ENCODE measurements around the gene MTREX. TPM values are rescaled to one million over a fixed set of nuclear protein-coding genes. Genes with fewer than 3 reads are reported as not detected.

Gene MTREX
- total and polyA plus RNA-seq, 12 donors, result 22.8 to 87.5 (median 58.9) TPM

DNA sequence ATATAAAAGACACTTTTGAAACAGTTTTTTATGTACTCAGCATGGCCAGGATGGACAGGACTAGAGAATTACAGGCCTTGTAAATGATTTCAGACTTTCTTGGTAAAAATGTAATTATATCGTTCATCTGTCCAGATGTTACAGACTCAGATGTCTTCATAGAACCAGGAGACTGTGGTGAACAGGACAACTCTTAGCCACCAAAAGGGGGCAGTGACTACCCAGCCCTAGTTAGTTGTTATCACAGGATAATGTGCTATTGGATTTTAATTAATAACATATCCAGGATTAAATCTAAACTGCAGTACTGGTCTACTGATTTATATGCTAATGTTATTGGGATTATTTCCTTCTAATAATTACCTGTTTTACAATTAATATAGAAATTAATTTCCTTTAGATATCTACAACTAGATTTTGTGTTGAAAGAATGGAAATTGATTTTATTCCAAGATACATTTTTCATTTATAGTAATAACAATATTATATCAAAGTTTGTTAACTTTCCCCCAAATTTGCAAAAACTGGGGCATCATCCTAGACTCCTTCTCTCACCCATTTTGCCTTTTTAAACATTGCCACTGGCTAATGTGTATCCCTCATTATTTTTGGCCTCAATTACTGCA lies 99.4 kb downstream of the MTREX start:
- 33 to 64% (median 41%) methylated on average over 1 of the region's 1 CpG for WGBS, 4 donors
- Histone ChIP-seq H3K36me3 (replicated peaks in 1 of 2) (peaks cover 0 to 33% of the 10 kb centered on the region in 2 donors), H3K9me3 (replicated peaks in 1 of 3) (no peaks in the 10 kb centered on the region), H3K27ac (no peak overlapping the region), H3K27me3 (no peaks in the 10 kb centered on the region), H3K4me1 (replicated peaks in 1 of 2) (peaks cover 0 to 5% of the 10 kb centered on the region in 2 donors), H3K4me3 (no peak overlapping the region)
- intact Hi-C loops (cut with DNase I), result loop anchor here in 1 of 2 donors (5.0 kb wide), 1 partner anchor 280 kb away; no protein-coding TSS in a partner anchor
- DNase-seq, result peak in 1 of 7 donors; percentile 21
- TF ChIP-seq, protein P1, sequence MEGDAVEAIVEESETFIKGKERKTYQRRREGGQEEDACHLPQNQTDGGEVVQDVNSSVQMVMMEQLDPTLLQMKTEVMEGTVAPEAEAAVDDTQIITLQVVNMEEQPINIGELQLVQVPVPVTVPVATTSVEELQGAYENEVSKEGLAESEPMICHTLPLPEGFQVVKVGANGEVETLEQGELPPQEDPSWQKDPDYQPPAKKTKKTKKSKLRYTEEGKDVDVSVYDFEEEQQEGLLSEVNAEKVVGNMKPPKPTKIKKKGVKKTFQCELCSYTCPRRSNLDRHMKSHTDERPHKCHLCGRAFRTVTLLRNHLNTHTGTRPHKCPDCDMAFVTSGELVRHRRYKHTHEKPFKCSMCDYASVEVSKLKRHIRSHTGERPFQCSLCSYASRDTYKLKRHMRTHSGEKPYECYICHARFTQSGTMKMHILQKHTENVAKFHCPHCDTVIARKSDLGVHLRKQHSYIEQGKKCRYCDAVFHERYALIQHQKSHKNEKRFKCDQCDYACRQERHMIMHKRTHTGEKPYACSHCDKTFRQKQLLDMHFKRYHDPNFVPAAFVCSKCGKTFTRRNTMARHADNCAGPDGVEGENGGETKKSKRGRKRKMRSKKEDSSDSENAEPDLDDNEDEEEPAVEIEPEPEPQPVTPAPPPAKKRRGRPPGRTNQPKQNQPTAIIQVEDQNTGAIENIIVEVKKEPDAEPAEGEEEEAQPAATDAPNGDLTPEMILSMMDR (IDR thresholded peaks at IDR 0.05), result peak; percentile 13 to 65 (median 46)
- no peak for TF ChIP-seq POLR2A (IDR thresholded peaks at IDR 0.05)

DNA sequence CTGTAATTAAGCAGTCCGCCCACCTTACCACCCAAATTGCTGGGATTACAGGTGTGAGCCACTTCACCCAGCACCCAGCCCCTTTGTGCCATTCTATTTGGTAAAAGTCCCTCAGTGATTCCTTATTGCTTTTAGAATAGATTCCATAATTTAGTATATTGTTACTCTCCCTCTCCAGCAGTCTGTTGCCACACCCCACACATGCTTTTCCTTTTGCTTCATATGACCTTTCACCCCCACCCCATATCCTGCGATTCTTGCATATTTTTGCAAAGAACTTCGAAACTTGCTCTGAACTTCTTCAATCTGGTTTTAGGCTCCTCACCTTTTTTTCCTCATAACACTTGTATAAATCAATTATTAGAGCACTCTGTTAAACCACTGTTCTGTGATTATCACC lies 100.2 kb downstream of the MTREX start:
- Histone ChIP-seq H3K36me3 (replicated peaks in 1 of 2) (peaks cover 0 to 31% of the 10 kb centered on the region in 2 donors), H3K4me1 (replicated peaks in 1 of 2) (peaks cover 0 to 5% of the 10 kb centered on the region in 2 donors), H3K9me3 (replicated peaks in 1 of 3) (no peaks in the 10 kb centered on the region), H3K27me3 (no peaks in the 10 kb centered on the region), H3K27ac (no peak overlapping the region), H3K4me3 (no peak overlapping the region)
- no peak for DNase-seq
- TF ChIP-seq, protein P1 (IDR thresholded peaks at IDR 0.05), result no peak
- no peak for TF ChIP-seq POLR2A (IDR thresholded peaks at IDR 0.05)
- intact Hi-C loops (cut with DNase I), result loop anchor here in 1 of 2 donors (5.0 kb wide), 1 partner anchor 279 kb away; no protein-coding TSS in a partner anchor
- WGBS, 4 donors, result 71 to 77% (median 75%) methylated on average over 3 of the region's 3 CpGs

DNA sequence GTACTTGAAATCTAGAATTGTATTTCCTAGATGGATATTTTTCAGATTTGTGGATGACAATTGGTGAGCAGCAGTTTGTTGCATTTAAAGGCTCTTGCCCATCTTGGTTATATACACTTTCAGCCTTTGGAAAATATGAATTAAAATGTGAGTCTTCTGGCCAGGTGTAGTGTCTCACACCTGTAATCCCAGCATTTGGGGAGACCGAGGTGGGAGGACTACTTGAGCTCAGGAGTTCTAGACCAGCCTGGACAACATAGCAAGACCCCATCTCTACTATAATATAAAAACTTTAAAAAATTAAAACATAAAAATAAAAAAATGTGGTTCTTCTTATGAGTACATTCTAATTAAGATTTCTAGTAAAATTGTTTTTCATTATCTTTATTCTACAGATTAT lies 102.0 kb downstream of the MTREX start:
- no peak for DNase-seq
- H3K9me3 ChIP-seq (replicated peaks in 1 of 3), result no peaks in the 10 kb centered on the region
- no peak overlapping the region for H3K4me3 ChIP-seq
- 91 to 100% (median 97%) methylated on average over 1 of the region's 1 CpG for WGBS, 4 donors
- intact Hi-C loops (cut with DNase I), result loop anchor here in 1 of 2 donors (5.0 kb wide), 1 partner anchor 278 kb away; no protein-coding TSS in a partner anchor
- no peak for TF ChIP-seq POLR2A (IDR thresholded peaks at IDR 0.05)
- TF ChIP-seq, protein P1 (IDR thresholded peaks at IDR 0.05), result no peak
- peaks cover 0 to 5% of the 10 kb centered on the region in 2 donors for H3K4me1 ChIP-seq (replicated peaks in 1 of 2)
- no peaks in the 10 kb centered on the region for H3K27me3 ChIP-seq
- H3K27ac ChIP-seq, result no peak overlapping the region
- H3K36me3 ChIP-seq (replicated peaks in 1 of 2), result peaks cover 0 to 20% of the 10 kb centered on the region in 2 donors

DNA sequence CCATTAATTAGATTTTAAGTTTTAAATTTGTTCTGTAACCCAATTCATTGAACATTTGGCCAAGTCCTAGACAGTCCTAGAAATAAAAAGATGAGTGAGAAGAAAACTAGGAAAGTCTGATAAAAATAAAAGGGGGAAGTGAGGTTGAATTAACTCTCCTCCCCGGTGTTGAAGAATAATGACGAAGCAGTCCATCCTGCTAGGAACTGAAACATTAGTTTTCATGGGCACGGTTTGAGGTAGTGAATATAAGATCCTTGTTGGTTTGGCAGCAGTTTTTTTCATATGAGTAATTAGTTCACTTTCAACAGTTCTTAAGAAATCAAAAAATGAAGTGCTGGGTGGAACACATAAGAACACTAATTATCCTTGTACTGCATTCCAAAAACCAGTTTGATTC lies 103.1 kb downstream of the MTREX start:
- intact Hi-C loops (cut with DNase I), result no loop called here
- Histone ChIP-seq H3K36me3 (replicated peaks in 1 of 2) (peaks cover 0 to 10% of the 10 kb centered on the region in 2 donors), H3K9me3 (replicated peaks in 1 of 3) (no peaks in the 10 kb centered on the region), H3K4me1 (replicated peaks in 1 of 2) (peaks cover 0 to 5% of the 10 kb centered on the region in 2 donors), H3K4me3 (no peak overlapping the region), H3K27me3 (no peaks in the 10 kb centered on the region), H3K27ac (no peak overlapping the region)
- no peak for TF ChIP-seq POLR2A (IDR thresholded peaks at IDR 0.05)
- TF ChIP-seq, protein P1 (IDR thresholded peaks at IDR 0.05), result no peak
- WGBS, 4 donors, result 76 to 83% (median 77%) methylated on average over 3 of the region's 3 CpGs
- no peak for DNase-seq

All from adrenal gland (tissue), 12 donors.